ENCODE data around the gene CHRNA3.
"Not testable (repeated sequence)": the region's sequence is repeated elsewhere in the genome, so short reads cannot be mapped to it uniquely, and the experiment has no call there.

The CHRNA3 gene

GRCh38 chr15:78616506-78616905 is 4.3 kb downstream of the CHRNA3 start:
- DNase-seq = no peak

- DNase-seq = no peak
Measured at GRCh38 chr15:78615151-78615589, 5.6 kb downstream of the CHRNA3 start.

GRCh38 chr15:78614021-78614420 is 6.8 kb downstream of the CHRNA3 start:
- no peak for DNase-seq

- DNase-seq = not testable (repeated sequence)
Measured at GRCh38 chr15:78609551-78609950, 11.2 kb downstream of the CHRNA3 start.

- DNase-seq = no peak
Measured at GRCh38 chr15:78605680-78606079, 15.1 kb downstream of the CHRNA3 start.

- DNase-seq = no peak
Measured at GRCh38 chr15:78605201-78605600, 15.6 kb downstream of the CHRNA3 start.

GRCh38 chr15:78604420-78604819 is 16.4 kb downstream of the CHRNA3 start:
- no peak for DNase-seq

GRCh38 chr15:78603467-78603866 is 17.3 kb downstream of the CHRNA3 start:
- no peak for DNase-seq

GRCh38 chr15:78599189-78599588 is 21.6 kb downstream of the CHRNA3 start:
- no peak for DNase-seq

- DNase-seq = no peak
Measured at GRCh38 chr15:78598348-78598747, 22.4 kb downstream of the CHRNA3 start.

- no peak for DNase-seq
Measured at GRCh38 chr15:78597583-78597982, 23.2 kb downstream of the CHRNA3 start.

- DNase-seq = no peak
Measured at GRCh38 chr15:78574944-78575343, 45.9 kb downstream of the CHRNA3 start.

GRCh38 chr15:78573416-78573815 is 47.4 kb downstream of the CHRNA3 start:
- no peak for DNase-seq

GRCh38 chr15:78571382-78571781 is 49.4 kb downstream of the CHRNA3 start:
- no peak for DNase-seq

- no peak for DNase-seq
Measured at GRCh38 chr15:78570710-78571109, 50.1 kb downstream of the CHRNA3 start.

- no peak for DNase-seq
Measured at GRCh38 chr15:78567531-78567930, 53.3 kb downstream of the CHRNA3 start.

- no peak for DNase-seq
Measured at GRCh38 chr15:78565951-78566774, 54.6 kb downstream of the CHRNA3 start.

GRCh38 chr15:78565097-78565950 is 55.5 kb downstream of the CHRNA3 start, which contains the start of gene CHRNA5:
Gene CHRNA5 (plus strand): TSS chr15:78565520. CDS start chr15:78565720, 200 bp downstream.
- DNase-seq = peak; percentile 77

GRCh38 chr15:78564743-78565096 is 56.1 kb downstream of the CHRNA3 start:
- DNase-seq = no peak

- DNase-seq = no peak
Measured at GRCh38 chr15:78563092-78563491, 57.7 kb downstream of the CHRNA3 start.

- DNase-seq = no peak
Measured at GRCh38 chr15:78561490-78561889, 59.3 kb downstream of the CHRNA3 start.

- DNase-seq = not testable (repeated sequence)
Measured at GRCh38 chr15:78560201-78560600, 60.6 kb downstream of the CHRNA3 start.

GRCh38 chr15:78552597-78552996 is 68.2 kb downstream of the CHRNA3 start:
- no peak for DNase-seq

- no peak for DNase-seq
Measured at GRCh38 chr15:78551902-78552301, 68.9 kb downstream of the CHRNA3 start.
